ENCODE results near the gene CFAP45. TPM values are rescaled to one million over a fixed set of nuclear protein-coding genes. Genes with fewer than 3 reads are reported as not detected.

CFAP45 gene
- polyA plus RNA-seq, 1 experiment = 0.56 TPM

GRCh38 chr1:159929155-159930051 lies 29.4 kb upstream of the CFAP45 start:
- no peak overlapping the region for H3K4me3 ChIP-seq (ENCODE audit: low read depth, low read length)
- ChIA-PET POLR2A (no interaction called here), CTCF (interaction anchor here (1.4 to 39.5 kb wide), 2 partner anchors 82 to 264 kb away, joined by 3 to 889 read pairs; no protein-coding TSS in a partner anchor)
- no peak for TF ChIP-seq CTCF (IDR thresholded peaks at IDR 0.05; ENCODE audit: insufficient read depth, low read depth, low read length)
- H3K36me3 ChIP-seq (ENCODE audit: control insufficient read depth, insufficient read depth, low read length) = no peaks in the 10 kb centered on the region
- H3K27me3 ChIP-seq (ENCODE audit: control insufficient read depth, insufficient read depth, low read length) = no peaks in the 10 kb centered on the region
- no peak for DNase-seq (ENCODE audit: low read depth)

GRCh38 chr1:159928491-159929050 lies 28.6 kb upstream of the CFAP45 start:
- no peak for DNase-seq (ENCODE audit: low read depth)
- ChIA-PET POLR2A (no interaction called here), CTCF (interaction anchor here (1.0 to 39.5 kb wide), 2 partner anchors 82 to 129 kb away, joined by 3 to 889 read pairs; no protein-coding TSS in a partner anchor)
- Histone ChIP-seq H3K4me3 (ENCODE audit: low read depth, low read length) (no peak overlapping the region), H3K27me3 (ENCODE audit: control insufficient read depth, insufficient read depth, low read length) (no peaks in the 10 kb centered on the region), H3K36me3 (ENCODE audit: control insufficient read depth, insufficient read depth, low read length) (no peaks in the 10 kb centered on the region)
- no peak for TF ChIP-seq CTCF (IDR thresholded peaks at IDR 0.05; ENCODE audit: insufficient read depth, low read depth, low read length)

GRCh38 chr1:159927849-159928431 lies 28.0 kb upstream of the CFAP45 start:
- POLR2A ChIA-PET = no interaction called here
- no peak overlapping the region for H3K4me3 ChIP-seq (ENCODE audit: low read depth, low read length)
- DNase-seq (ENCODE audit: low read depth) = no peak
- CTCF ChIA-PET = interaction anchor here (1.0 to 39.5 kb wide), 2 partner anchors 83 to 129 kb away, joined by 3 to 889 read pairs; no protein-coding TSS in a partner anchor
- no peaks in the 10 kb centered on the region for H3K36me3 ChIP-seq (ENCODE audit: control insufficient read depth, insufficient read depth, low read length)
- no peak for TF ChIP-seq CTCF (IDR thresholded peaks at IDR 0.05; ENCODE audit: insufficient read depth, low read depth, low read length)
- H3K27me3 ChIP-seq (ENCODE audit: control insufficient read depth, insufficient read depth, low read length) = no peaks in the 10 kb centered on the region

- Histone ChIP-seq H3K36me3 (ENCODE audit: control insufficient read depth, insufficient read depth, low read length) (no peaks in the 10 kb centered on the region), H3K27me3 (ENCODE audit: control insufficient read depth, insufficient read depth, low read length) (no peaks in the 10 kb centered on the region), H3K4me3 (ENCODE audit: low read depth, low read length) (no peak overlapping the region)
- DNase-seq (ENCODE audit: low read depth) = no peak
- ChIA-PET POLR2A (no interaction called here), CTCF (interaction anchor here (0.9 to 39.5 kb wide), 5 partner anchors 8 to 128 kb away, joined by 3 to 889 read pairs (median 4); no protein-coding TSS in a partner anchor)
- TF ChIP-seq CTCF (IDR thresholded peaks at IDR 0.05; ENCODE audit: insufficient read depth, low read depth, low read length) = no peak
Observed at GRCh38 chr1:159927211-159927848, 27.4 kb upstream of the CFAP45 start.

Measured in BJ (cell line).